HCT116 (cell line): ENCODE results near the gene ITIH3. TPM values are rescaled to one million over a fixed set of nuclear protein-coding genes. Genes with fewer than 3 reads are reported as not detected.

Experiments used
- ATAC-seq: fragments of 200-7000 bp; cut with Tn5 transposase; 2 replicates; pipeline ENCODE4 v1.9.1; 2020; ENCODE audit warnings: mild to moderate bottlenecking, moderate library complexity
- BruUV-seq: library from RNA; stranded (reverse); fragments of 400-500 nt; replicated peaks from 2 replicates; lab custom pipeline; 2021; lab: Mats Ljungman, UMichigan
- CTCF ChIA-PET: fragments of 300-600 bp; sonication (Branson Sonifier 250); formaldehyde crosslinking; loops from one replicate; lab custom pipeline; 2021; ENCODE audit warnings: antibody characterized with exemption; lab: Charles Lee
- POLR2A ChIA-PET: fragments of 300-600, 350-600 bp; sonication (Branson Sonifier 250); formaldehyde crosslinking; loops from one replicate; lab custom pipeline; 2021; ENCODE audit warnings: antibody characterized with exemption; lab: Charles Lee
- RAD21 ChIA-PET, 2 experiments: fragments of 300-600 bp; sonication (Branson Sonifier 250); formaldehyde crosslinking; loops; one replicate each; lab custom pipeline; 2023; ENCODE audit warnings: low total read pairs in 2 of 2; ENCODE audit not compliant: uncharacterized antibody in 2 of 2, unreplicated experiment in 2 of 2, low non-redundant PET in 1 of 2; lab: Charles Lee
- DNase-seq: peaks from one replicate; pipeline ENCODE4 v3.0.0-alpha.2; 2010; ENCODE audit warnings: low read depth, low spot score
- H2AFZ ChIP-seq: fragments of 200-600 bp; shearing (Covaris generic), sonication (generic); 2 replicates; pipeline ENCODE4 v1.6.1; 2017; ENCODE audit warnings: low read depth, mixed run types, mixed read lengths, antibody characterized with exemption, low read length; ENCODE audit not compliant: poor library complexity, severe bottlenecking
- H3K27ac ChIP-seq: 2 replicates; pipeline ENCODE4 v1.5.1; 2012; ENCODE audit warnings: low read depth, low read length
- H3K27me3 ChIP-seq: fragments of 200-600 bp; sonication (generic); 2 replicates; pipeline ENCODE4 v1.6.1; 2016; ENCODE audit warnings: mixed run types, low read length, mixed read lengths; ENCODE audit not compliant: insufficient read depth
- H3K36me3 ChIP-seq, 2 experiments: fragments of 200-500 bp in 1 of 2; fragments of 200-600 bp in 1 of 2; sonication (Bioruptor generic) in 1 of 2; sonication (generic) in 1 of 2; 2 replicates each; pipeline versions ENCODE4 v1.5.1 to v1.6.1; 2014 to 2016; ENCODE audit warnings: low read length in 2 of 2, inconsistent platforms in 1 of 2, mixed read lengths in 1 of 2, mixed run types in 1 of 2; ENCODE audit not compliant: insufficient read depth in 2 of 2, control insufficient read depth in 1 of 2
- H3K4me1 ChIP-seq, 2 experiments: fragments of 200-600 bp in 1 of 2; sonication (generic) in 1 of 2; 2 replicates each; pipeline versions ENCODE4 v1.5.1 to v1.6.1; 2012 to 2017; ENCODE audit warnings: low read length in 2 of 2, inconsistent platforms in 1 of 2, mild to moderate bottlenecking in 1 of 2, mixed read lengths in 1 of 2, mixed run types in 1 of 2, moderate library complexity in 1 of 2; ENCODE audit not compliant: insufficient read depth in 2 of 2, control insufficient read depth in 1 of 2
- H3K4me2 ChIP-seq: fragments of 200-600 bp; sonication (generic); 2 replicates; pipeline ENCODE4 v1.6.1; 2017; ENCODE audit warnings: mixed run types, low read length, mixed read lengths
- H3K4me3 ChIP-seq, 2 experiments: fragments of 200-600 bp in 1 of 2; sonication (generic) in 1 of 2; replicated peaks in 1 of 2; 2 replicates each; pipeline ENCODE4 v1.5.1; 2011 to 2016; ENCODE audit warnings: low read length in 2 of 2, control low read depth in 1 of 2, low read depth in 1 of 2, mild to moderate bottlenecking in 1 of 2, mixed read lengths in 1 of 2, mixed run types in 1 of 2
- H3K79me2 ChIP-seq: fragments of 200-600 bp; sonication (generic); 2 replicates; pipeline ENCODE4 v1.6.1; 2017; ENCODE audit warnings: mild to moderate bottlenecking, mixed run types, low read length, moderate library complexity, mixed read lengths; ENCODE audit not compliant: insufficient read depth
- H3K9ac ChIP-seq: fragments of 200-600 bp; sonication (generic); 2 replicates; pipeline ENCODE4 v1.6.1; 2016; ENCODE audit warnings: low read length, mixed read lengths
- H3K9me2 ChIP-seq: fragments of 200-600 bp; sonication (generic), shearing (Covaris generic); 2 replicates; pipeline ENCODE4 v1.6.1; 2017; ENCODE audit warnings: mixed run types, mild to moderate bottlenecking, moderate library complexity; ENCODE audit not compliant: insufficient read depth
- H3K9me3 ChIP-seq, 2 experiments: fragments of 200-500 bp in 1 of 2; fragments of 200-600 bp in 1 of 2; sonication (Bioruptor generic) in 1 of 2; sonication (generic) in 1 of 2; 2 replicates each; pipeline ENCODE4 v1.6.1; 2014 to 2017; ENCODE audit warnings: low read length in 2 of 2, mixed read lengths in 2 of 2, inconsistent platforms in 1 of 2, low read depth in 1 of 2, mild to moderate bottlenecking in 1 of 2, mixed run types in 1 of 2, moderate library complexity in 1 of 2; ENCODE audit not compliant: control insufficient read depth in 1 of 2, insufficient read depth in 1 of 2
- H4K20me1 ChIP-seq: fragments of 200-600 bp; sonication (generic), shearing (Covaris generic); 2 replicates; pipeline ENCODE4 v1.6.1; 2017; ENCODE audit warnings: mixed run types, mild to moderate bottlenecking, moderate library complexity; ENCODE audit not compliant: insufficient read depth
- CTCF ChIP-seq, 3 experiments: fragments of 200-600 bp in 1 of 3; sonication (generic) in 1 of 3; IDR thresholded peaks in 2 of 3; conservative IDR thresholded peaks in 1 of 3; 2 replicates each; pipeline ENCODE4 v1.5.1; 2012 to 2017; ENCODE audit warnings: low read depth in 2 of 3, low read length in 2 of 3, antibody characterized with exemption in 1 of 3, borderline replicate concordance in 1 of 3, control low read depth in 1 of 3, mild to moderate bottlenecking in 1 of 3, mixed read lengths in 1 of 3, mixed run types in 1 of 3, moderate library complexity in 1 of 3; ENCODE audit not compliant: insufficient read depth in 1 of 3
- SRF ChIP-seq: IDR thresholded peaks from 2 replicates; pipeline ENCODE4 v1.6.1; 2012; ENCODE audit warnings: low read depth
- ZNF274 ChIP-seq: fragments of 200-500 bp; sonication (Bioruptor generic); IDR thresholded peaks from 2 replicates; pipeline ENCODE4 v1.6.1; 2014; ENCODE audit warnings: mild to moderate bottlenecking, low read depth, low read length, inconsistent platforms
- intact Hi-C: fragments of 100-400 bp; cut with micrococcal nuclease; formaldehyde crosslinking; loops from 2 replicates; pipeline ENCODE4 v1.10.0; 2022
- total RNA-seq: library from RNA; stranded (reverse); gene quantifications from one replicate; pipeline ENCODE4 v1.2.1, GENCODE V29; 2021; ENCODE audit not compliant: unreplicated experiment

ITIH3 gene
- total RNA-seq, 1 experiment from 2014 or later, result 0.44 TPM

DNA sequence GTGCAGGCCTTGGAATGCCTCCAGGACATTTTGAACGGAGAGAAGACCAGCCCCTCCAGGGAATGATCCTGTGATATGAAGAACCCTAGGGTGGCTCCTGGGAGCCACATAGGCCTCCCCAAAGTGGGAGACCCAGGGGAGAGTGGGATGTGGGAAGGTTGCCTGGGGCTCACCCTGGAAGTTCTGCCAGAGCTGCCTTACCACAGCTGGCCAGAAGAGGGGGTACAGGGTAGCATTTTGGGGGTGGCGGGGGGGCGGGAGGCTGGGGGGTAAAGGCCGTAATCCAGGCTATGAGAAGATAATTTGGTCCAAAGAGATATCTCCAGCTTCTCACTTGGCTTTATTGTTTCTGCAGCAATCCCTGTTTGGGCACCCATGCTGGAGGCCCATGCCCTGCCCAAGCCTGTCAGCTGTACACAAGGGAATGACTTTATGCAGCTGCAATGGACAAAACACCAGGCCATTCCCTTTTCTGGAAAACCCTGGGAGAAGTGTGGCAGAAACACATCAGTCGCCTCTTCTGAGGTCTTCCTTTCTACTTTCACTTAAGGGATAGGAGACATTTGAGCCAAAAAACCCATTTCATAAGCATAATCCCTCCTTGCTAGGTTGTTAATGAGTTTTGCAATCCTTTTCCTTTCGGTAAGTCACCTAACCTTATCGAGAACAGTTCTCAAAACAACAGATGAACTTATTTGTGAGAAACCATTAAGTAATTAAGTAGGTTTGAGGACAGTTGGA is 51.3 kb downstream of the ITIH3 start:
- intact Hi-C loops, result no loop called here
- H3K79me2 ChIP-seq, result no peaks in the 10 kb centered on the region
- ChIA-PET RAD21 (no interaction called here), POLR2A (no interaction called here), CTCF (no interaction called here)
- H3K9me2 ChIP-seq, result no peaks in the 10 kb centered on the region
- no peaks in the 10 kb centered on the region for H3K9me3 ChIP-seq
- no peaks in the 10 kb centered on the region for H3K27me3 ChIP-seq
- H3K4me1 ChIP-seq, result no peaks in the 10 kb centered on the region
- TF ChIP-seq ZNF274 (no peak), CTCF (IDR thresholded peaks at IDR 0.05 in 2 of 3, conservative IDR thresholded peaks at IDR 0.05 in 1 of 3; ENCODE audit: borderline replicate concordance in 1 of 3, insufficient read depth in 1 of 3, low read depth in 2 of 3, low read length in 2 of 3) (peak in 2 of 3 experiments; percentile 41 to 51; a peak in 4 of 6 replicates)
- ATAC-seq, result peak; percentile 78
- DNase-seq, result no peak
- H3K36me3 ChIP-seq, result no peaks in the 10 kb centered on the region
- H3K9ac ChIP-seq, result no peak overlapping the region
- H4K20me1 ChIP-seq, result no peaks in the 10 kb centered on the region
- no peak overlapping the region for H3K27ac ChIP-seq
- BruUV-seq, result no TSS peak
- H3K4me2 ChIP-seq, result no peak overlapping the region
- no peak overlapping the region for H2AFZ ChIP-seq
- H3K4me3 ChIP-seq, result no peak overlapping the region

DNA sequence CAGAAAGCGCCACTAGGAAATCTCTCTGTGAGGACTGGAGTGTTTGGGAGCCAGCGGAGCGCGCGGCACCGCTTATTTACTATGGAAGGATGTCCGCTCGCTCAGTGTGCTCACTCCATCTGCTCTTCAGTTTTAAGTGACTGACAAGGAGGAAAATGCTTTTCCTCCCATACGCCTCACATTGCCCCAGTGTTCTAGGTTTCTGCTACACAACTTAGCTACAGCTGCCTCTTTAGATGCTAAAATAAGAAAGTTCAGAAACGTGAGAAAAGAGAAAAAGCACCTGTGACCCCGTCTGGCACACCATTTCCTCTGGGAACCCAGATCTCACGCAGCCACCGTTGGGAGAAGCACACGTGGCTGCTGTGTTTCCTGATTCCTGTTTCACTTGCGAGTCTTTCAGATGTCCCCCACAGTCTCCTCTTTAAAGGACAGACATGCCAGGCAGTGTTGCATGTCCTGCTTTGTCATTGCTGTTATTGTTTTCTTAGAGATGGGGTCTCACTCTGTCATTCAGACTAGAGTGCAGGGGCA is 51.9 kb downstream of the ITIH3 start:
- intact Hi-C loops, result no loop called here
- Histone ChIP-seq H4K20me1 (no peaks in the 10 kb centered on the region), H3K4me1 (no peaks in the 10 kb centered on the region), H3K9ac (no peak overlapping the region), H3K4me2 (no peak overlapping the region), H3K27me3 (no peaks in the 10 kb centered on the region), H3K9me2 (no peaks in the 10 kb centered on the region), H3K79me2 (no peaks in the 10 kb centered on the region), H2AFZ (no peak overlapping the region), H3K27ac (no peak overlapping the region), H3K9me3 (no peaks in the 10 kb centered on the region), H3K36me3 (0 out of 4 replicates have a peak, but pooled peaks cover 0 to under 1% of the 10 kb centered on the region in 2 experiments), H3K4me3 (no peak overlapping the region)
- RAD21 ChIA-PET, result no interaction called here
- no peak for TF ChIP-seq SRF
- POLR2A ChIA-PET, result no interaction called here
- DNase-seq (no peak), ATAC-seq (no peak)
- CTCF ChIA-PET, result no interaction called here
- BruUV-seq, result no TSS peak
